Measurements from ENCODE around the gene BEGAIN.

DNA sequence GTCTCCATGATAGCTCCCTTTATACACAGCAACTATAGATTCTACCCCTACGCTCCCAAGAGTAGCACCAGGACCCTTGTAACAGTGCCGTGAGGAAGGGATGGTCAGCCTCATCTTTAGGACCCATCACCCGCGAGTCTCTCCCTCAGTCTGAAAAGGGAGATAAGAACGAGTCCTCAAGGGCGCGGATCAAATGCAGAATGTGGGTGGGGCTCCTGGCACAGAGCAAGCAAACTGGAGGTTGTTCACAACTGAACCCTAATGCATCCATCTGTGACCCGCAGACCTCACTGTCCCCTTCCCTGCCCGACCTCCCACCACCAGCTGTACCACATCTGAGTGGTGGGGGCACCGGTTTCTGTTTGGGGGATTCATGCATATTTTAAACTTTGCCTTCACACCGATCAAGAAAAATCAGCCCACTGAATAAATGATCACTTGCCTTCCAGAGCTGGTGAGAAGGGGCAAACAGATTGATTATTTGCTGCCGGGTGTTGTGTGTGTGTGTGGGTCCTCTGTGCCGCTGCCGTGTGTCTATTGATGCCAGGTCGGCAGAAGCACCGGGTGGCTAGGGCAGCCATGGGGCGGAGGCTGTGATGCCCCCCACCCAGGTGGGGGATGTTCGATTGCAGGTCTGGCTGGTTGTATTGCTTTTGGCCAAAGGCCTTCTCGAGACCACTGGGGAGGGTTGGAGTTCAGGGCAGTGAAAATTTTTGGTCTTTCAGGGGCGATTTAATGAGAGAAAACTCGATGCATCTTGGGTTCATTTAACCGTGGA, 35.7 kb upstream of the BEGAIN start:
- no peak for TF ChIP-seq SMC3 (conservative IDR thresholded peaks at IDR 0.05; ENCODE audit: poor library complexity)
- TF ChIP-seq CTCF (IDR thresholded peaks at IDR 0.05; ENCODE audit: poor library complexity, severe bottlenecking), result no peak
